K562 (cell line): ENCODE results near the gene P2RX2. TPM values are rescaled to one million over a fixed set of nuclear protein-coding genes. Genes with fewer than 3 reads are reported as not detected.

ENCODE experiments used
- RFX5 ChIP-seq: IDR thresholded peaks from 2 replicates; pipeline ENCODE4 v1.6.1; 2011; ENCODE audit warnings: low read depth, mild to moderate bottlenecking, improper control_type of control experiment, low read length
- RFX7 ChIP-seq: fragments of 250-450 bp; sonication (Bioruptor Pico); IDR thresholded peaks from 2 replicates; pipeline ENCODE4 v1.5.1; 2021; ENCODE audit warnings: mild to moderate bottlenecking
- polyA plus RNA-seq, 8 experiments: library from polyadenylated mRNA; depleted of rRNA in 4 of 8; stranded (reverse) in 5 of 8; unstranded in 3 of 8; fragments of >200 nt; fragmentation: Nextera tagmentation in 2 of 8; fragmentation: Illumina TruSeq in 1 of 8; extraction: Ambion mirVana in 2 of 8; extraction: Trizol in 1 of 8; gene quantifications; 2 replicates each; pipeline versions ENCODE4 v1.2.1 to v1.2.3, GENCODE V29; 2011 to 2014; ENCODE audit warnings: inconsistent platforms in 1 of 8, missing spikeins in 1 of 8
- total RNA-seq, 7 experiments: library from RNA; depleted of rRNA in 6 of 7; stranded (reverse); fragments of >200 nt in 6 of 7; fragmentation: Illumina TruSeq in 2 of 7; extraction: Trizol in 2 of 7; gene quantifications; 2 replicates each; pipeline versions ENCODE4 v1.2.1 to v1.2.3, GENCODE V29; 2011 to 2021; ENCODE audit warnings: low replicate concordance in 1 of 7
- TF ChIP-seq, protein P1 (sequence below): fragments of 200-600 bp; sonication (generic); IDR thresholded peaks from one replicate; pipeline ENCODE4 v1.6.1; 2012; ENCODE audit warnings: mild to moderate bottlenecking, low read depth, low read length, inconsistent platforms
- TF ChIP-seq, protein P2 (sequence below): sonication (generic); formaldehyde crosslinking; IDR thresholded peaks from 2 replicates; pipeline ENCODE4 v1.8.1; 2023; ENCODE audit warnings: mild to moderate bottlenecking, missing genetic modification reagents
- TF ChIP-seq, protein P3 (sequence below): fragments of 450-650 bp; IDR thresholded peaks from 2 replicates; pipeline ENCODE4 v1.6.1; 2016; ENCODE audit warnings: missing biosample characterization, missing genetic modification characterization
- TF ChIP-seq, protein P4 (sequence below): IDR thresholded peaks from 2 replicates; pipeline ENCODE4 v1.6.1; 2012; ENCODE audit warnings: low read depth, low read length, improper control_type of control experiment, borderline replicate concordance

P2RX2 gene
- total and polyA plus RNA-seq, 9 of the 15 experiments (the other 6 are each of a cell fraction or from before 2014, with no cell fraction given), result not detected

DNA sequence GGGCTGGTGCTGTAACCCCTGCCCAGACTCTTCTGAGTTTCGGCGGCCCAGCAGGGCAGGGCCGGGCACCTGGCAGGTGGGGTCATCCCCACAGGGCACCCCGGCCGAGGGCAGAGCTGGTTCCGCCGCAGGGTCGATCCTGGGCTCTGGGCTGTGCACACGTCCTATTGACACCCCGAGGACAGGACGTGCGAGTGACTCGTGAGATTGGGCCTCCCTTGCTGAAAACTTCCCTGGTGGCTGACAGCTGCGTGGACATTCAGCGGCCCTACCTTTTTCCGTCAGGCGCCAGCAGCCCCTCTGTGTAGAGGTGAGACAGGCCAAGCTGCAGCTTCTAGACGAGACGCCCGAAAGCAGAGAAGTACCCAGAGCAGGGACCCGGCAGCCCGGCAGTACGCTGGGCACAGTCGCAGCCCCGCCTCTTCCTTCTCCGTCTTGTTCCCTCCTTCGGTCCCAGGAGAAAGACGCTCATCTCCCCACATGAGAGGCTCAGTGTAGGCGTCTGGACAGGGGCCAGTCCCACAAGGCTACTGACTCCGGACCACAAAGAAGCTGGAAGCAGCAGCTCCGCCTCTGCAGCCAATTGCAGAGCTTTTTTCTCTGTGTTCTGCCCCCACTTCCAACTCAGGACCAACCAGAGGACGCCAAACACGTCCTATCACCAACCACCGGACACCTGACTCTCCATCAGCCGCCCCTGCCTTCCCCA lies 8.4 kb upstream of the P2RX2 start, which contains the start of gene LRCOL1 (continued):
- TF ChIP-seq, protein P1, sequence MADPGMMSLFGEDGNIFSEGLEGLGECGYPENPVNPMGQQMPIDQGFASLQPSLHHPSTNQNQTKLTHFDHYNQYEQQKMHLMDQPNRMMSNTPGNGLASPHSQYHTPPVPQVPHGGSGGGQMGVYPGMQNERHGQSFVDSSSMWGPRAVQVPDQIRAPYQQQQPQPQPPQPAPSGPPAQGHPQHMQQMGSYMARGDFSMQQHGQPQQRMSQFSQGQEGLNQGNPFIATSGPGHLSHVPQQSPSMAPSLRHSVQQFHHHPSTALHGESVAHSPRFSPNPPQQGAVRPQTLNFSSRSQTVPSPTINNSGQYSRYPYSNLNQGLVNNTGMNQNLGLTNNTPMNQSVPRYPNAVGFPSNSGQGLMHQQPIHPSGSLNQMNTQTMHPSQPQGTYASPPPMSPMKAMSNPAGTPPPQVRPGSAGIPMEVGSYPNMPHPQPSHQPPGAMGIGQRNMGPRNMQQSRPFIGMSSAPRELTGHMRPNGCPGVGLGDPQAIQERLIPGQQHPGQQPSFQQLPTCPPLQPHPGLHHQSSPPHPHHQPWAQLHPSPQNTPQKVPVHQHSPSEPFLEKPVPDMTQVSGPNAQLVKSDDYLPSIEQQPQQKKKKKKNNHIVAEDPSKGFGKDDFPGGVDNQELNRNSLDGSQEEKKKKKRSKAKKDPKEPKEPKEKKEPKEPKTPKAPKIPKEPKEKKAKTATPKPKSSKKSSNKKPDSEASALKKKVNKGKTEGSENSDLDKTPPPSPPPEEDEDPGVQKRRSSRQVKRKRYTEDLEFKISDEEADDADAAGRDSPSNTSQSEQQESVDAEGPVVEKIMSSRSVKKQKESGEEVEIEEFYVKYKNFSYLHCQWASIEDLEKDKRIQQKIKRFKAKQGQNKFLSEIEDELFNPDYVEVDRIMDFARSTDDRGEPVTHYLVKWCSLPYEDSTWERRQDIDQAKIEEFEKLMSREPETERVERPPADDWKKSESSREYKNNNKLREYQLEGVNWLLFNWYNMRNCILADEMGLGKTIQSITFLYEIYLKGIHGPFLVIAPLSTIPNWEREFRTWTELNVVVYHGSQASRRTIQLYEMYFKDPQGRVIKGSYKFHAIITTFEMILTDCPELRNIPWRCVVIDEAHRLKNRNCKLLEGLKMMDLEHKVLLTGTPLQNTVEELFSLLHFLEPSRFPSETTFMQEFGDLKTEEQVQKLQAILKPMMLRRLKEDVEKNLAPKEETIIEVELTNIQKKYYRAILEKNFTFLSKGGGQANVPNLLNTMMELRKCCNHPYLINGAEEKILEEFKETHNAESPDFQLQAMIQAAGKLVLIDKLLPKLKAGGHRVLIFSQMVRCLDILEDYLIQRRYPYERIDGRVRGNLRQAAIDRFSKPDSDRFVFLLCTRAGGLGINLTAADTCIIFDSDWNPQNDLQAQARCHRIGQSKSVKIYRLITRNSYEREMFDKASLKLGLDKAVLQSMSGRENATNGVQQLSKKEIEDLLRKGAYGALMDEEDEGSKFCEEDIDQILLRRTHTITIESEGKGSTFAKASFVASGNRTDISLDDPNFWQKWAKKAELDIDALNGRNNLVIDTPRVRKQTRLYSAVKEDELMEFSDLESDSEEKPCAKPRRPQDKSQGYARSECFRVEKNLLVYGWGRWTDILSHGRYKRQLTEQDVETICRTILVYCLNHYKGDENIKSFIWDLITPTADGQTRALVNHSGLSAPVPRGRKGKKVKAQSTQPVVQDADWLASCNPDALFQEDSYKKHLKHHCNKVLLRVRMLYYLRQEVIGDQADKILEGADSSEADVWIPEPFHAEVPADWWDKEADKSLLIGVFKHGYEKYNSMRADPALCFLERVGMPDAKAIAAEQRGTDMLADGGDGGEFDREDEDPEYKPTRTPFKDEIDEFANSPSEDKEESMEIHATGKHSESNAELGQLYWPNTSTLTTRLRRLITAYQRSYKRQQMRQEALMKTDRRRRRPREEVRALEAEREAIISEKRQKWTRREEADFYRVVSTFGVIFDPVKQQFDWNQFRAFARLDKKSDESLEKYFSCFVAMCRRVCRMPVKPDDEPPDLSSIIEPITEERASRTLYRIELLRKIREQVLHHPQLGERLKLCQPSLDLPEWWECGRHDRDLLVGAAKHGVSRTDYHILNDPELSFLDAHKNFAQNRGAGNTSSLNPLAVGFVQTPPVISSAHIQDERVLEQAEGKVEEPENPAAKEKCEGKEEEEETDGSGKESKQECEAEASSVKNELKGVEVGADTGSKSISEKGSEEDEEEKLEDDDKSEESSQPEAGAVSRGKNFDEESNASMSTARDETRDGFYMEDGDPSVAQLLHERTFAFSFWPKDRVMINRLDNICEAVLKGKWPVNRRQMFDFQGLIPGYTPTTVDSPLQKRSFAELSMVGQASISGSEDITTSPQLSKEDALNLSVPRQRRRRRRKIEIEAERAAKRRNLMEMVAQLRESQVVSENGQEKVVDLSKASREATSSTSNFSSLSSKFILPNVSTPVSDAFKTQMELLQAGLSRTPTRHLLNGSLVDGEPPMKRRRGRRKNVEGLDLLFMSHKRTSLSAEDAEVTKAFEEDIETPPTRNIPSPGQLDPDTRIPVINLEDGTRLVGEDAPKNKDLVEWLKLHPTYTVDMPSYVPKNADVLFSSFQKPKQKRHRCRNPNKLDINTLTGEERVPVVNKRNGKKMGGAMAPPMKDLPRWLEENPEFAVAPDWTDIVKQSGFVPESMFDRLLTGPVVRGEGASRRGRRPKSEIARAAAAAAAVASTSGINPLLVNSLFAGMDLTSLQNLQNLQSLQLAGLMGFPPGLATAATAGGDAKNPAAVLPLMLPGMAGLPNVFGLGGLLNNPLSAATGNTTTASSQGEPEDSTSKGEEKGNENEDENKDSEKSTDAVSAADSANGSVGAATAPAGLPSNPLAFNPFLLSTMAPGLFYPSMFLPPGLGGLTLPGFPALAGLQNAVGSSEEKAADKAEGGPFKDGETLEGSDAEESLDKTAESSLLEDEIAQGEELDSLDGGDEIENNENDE, result no peak
- TF ChIP-seq, protein P2, sequence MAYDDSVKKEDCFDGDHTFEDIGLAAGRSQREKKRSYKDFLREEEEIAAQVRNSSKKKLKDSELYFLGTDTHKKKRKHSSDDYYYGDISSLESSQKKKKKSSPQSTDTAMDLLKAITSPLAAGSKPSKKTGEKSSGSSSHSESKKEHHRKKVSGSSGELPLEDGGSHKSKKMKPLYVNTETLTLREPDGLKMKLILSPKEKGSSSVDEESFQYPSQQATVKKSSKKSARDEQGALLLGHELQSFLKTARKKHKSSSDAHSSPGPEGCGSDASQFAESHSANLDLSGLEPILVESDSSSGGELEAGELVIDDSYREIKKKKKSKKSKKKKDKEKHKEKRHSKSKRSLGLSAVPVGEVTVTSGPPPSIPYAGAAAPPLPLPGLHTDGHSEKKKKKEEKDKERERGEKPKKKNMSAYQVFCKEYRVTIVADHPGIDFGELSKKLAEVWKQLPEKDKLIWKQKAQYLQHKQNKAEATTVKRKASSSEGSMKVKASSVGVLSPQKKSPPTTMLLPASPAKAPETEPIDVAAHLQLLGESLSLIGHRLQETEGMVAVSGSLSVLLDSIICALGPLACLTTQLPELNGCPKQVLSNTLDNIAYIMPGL (CRISPR knock-in tag), result no peak
- TF ChIP-seq RFX7 (CRISPR knock-in tag) (no peak), RFX5 (no peak)
- TF ChIP-seq, protein P3, sequence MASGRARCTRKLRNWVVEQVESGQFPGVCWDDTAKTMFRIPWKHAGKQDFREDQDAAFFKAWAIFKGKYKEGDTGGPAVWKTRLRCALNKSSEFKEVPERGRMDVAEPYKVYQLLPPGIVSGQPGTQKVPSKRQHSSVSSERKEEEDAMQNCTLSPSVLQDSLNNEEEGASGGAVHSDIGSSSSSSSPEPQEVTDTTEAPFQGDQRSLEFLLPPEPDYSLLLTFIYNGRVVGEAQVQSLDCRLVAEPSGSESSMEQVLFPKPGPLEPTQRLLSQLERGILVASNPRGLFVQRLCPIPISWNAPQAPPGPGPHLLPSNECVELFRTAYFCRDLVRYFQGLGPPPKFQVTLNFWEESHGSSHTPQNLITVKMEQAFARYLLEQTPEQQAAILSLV (tag), result no peak
- TF ChIP-seq, protein P4, sequence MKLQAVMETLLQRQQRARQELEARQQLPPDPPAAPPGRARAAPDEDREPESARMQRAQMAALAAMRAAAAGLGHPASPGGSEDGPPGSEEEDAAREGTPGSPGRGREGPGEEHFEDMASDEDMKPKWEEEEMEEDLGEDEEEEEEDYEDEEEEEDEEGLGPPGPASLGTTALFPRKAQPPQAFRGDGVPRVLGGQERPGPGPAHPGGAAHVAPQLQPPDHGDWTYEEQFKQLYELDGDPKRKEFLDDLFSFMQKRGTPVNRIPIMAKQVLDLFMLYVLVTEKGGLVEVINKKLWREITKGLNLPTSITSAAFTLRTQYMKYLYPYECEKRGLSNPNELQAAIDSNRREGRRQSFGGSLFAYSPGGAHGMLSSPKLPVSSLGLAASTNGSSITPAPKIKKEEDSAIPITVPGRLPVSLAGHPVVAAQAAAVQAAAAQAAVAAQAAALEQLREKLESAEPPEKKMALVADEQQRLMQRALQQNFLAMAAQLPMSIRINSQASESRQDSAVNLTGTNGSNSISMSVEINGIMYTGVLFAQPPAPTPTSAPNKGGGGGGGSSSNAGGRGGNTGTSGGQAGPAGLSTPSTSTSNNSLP, result no peak
